ENCODE data around the gene PCYT1A.
"Not testable (repeated sequence)": the region's sequence is repeated elsewhere in the genome, so short reads cannot be mapped to it uniquely, and the experiment has no call there.

PCYT1A gene

DNA sequence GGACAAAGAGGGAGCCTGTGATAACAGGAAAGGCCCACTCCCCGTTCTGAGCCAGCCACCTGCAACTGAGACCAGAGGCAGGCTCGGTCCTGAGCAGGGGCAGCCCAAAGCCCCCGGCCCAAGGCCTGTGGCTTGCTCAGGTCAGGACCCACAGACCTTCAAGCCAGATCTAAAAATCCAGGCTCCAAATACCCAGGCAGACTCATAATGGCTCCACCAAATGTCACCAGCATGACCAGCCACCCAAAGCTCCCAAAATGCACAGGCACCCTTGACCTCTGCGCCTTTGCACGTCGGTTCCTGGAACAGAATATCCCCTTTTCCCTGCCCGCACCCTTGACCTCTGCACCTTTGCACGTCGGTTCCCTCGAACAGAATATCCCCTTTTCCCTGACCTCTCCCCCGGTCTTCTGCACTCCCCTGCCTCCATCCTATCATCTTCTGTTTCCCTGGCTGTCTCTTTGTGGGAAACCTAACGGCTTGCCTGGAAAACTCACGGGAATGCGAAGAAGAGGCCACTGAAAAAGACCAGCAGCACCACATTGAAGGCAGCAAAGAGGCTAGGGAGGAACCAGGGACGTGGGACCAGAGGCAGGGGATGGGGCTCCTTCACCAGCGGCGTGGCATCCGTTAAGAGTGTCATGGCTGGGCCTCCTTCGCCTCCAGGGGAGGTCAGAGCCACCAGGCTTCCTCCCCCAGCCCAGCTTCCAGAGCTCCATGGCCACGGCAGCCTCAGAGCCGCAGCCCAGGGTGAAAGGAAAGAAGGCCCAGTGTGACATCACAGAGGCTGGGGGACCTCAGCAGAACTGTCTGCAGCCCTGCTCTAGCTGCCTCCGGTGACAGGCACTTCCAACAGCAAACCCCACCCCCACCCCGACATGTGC lies 76.6 kb downstream of the PCYT1A start, which contains the start of gene ZDHHC19:
Gene ZDHHC19 (minus strand): TSS at position 728 of the 884 bp plus-strand sequence. CDS start 85 bp downstream, at position 643.
- DNase-seq = no peak

DNA sequence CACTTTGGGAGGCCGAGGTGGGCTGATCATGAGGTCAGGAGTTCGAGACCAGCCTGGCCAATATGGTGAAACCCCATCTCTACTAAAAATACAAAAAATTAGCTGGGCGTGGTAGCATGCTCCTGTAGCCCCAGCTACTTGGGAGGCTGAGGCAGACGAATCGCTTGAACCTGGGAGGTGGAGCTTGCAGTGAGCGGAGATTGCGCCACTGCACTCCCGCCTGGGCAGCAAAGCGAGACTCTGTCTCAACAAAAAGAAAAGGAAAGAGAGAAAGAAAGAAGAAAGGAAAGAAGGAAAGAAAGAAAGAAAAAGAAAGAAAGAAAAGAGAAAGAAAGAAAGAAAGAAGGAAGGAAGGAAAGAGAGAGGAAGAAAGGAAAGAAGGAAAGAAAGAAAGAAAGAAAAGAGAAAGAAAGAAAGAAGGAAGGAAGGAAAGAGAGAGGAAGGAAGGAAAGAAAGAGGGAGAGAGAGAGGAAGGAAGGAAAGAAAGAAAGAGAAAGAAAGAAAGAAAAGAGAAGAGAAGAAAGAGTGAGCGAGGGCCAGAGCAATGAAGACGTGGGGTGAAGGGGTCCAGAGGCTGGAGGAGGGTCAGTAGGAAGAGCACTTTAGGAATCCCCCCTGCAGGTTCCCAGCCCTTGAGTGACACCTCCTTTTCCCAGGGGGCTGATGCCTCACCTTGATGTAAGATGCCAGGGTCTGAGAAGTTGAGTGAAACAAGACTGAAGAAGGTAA lies 77.4 kb downstream of the PCYT1A start:
- not testable (repeated sequence) for DNase-seq

DNA sequence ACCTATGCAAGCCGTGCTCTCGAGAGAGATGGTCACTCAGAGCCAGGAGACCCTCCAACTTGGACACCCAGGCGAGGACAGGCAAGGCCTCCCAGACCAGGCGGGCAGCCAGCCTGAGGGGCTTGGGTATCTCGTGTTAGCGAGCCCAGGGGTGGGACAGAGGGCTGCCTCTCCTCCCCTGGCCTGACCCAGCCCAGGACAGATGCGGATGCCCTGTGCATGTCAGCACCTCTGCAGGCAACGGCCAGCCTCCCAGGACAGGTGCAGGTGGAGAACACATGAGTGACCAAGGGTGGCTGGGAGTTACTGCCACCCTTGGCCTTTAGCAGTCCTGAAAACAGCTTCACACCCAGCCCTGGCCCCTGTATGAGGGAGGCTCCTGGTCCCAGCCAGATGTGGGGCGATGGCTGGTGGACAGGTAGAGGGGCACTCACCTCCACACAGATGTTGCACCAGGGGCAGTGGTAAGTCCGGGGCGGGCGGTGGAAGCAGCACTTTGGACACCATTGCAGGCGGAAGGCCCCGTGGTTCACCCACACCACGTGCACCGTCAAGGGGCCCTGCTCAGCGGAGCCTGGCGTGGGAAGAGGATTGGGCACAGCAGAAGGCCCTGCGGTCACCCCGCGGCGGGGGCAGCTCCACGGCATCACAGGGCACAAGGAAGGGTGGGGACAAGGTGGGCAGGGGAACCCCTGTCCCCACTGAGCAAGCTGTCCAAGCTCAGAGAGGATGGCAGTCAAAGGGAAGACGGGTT lies 78.4 kb downstream of the PCYT1A start:
- DNase-seq = no peak

DNA sequence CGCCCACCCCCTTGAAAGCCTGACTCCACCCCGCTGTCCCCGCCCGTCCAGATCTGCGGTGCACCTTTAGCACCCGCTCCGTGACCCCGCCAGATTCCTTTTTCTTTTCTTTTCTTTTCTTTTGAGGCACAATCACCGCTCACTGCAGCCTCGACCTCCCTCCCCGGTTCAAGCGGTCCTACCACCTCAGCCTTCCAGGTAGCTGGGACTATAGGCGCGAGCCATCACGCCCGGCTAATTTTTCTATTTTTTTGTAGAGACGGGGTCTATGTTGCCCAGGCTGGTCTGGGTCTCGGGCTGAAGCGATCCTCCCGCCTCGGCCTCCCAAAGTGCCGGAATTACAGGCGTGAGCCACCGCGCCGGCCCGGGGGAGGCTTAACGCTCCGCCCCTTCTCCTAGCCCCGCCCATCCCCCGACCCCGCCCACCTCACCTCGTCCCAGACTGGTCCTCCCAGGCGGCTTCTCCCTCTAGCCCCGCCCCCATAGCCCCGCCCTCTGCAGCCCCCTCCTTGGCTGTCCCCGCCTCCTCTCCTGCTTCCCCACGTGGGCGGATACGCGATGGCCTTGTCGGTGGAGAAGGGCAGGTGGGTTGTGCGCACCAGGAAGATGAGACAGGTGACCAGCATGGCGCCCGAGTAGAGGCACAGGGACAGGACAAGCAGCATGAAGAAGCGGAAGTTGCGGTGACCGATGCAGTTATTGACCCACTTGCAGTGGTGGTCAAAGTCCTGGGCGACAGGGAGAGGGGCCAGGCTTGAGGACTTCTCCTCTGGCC lies 79.5 kb downstream of the PCYT1A start:
- DNase-seq = no peak

DNA sequence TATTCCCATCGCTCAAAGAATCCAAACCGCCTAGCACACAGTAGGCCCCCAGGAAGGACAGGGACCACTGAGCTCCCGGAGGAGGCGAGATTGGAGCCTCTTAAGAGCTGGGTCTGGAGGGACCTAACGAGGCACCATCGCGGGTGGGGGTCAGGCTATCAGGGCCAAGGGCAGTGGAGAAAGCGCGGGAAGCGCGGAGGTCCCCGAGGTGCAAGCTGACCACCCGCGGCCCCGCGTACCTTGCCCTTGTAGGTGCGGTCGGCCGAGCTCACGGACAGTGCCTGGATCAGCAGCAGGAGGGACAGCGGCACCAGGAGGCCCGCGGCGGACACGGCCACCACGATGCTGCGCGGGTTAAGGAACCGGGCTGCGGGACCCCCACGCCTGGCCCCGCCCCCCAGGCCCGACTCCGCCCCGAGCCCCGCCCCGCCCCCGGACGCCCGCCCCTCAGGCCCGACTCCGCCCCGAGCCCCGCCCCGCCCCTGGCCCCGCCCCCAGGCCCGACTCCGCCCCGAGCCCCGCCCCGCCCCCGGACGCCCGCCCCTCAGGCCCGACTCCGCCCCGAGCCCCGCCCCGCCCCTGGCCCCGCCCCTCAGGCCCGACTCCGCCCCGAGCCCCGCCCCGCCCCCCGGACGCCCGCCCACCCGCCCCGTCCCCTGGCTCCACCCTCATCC lies 80.2 kb downstream of the PCYT1A start:
- DNase-seq = no peak

DNA sequence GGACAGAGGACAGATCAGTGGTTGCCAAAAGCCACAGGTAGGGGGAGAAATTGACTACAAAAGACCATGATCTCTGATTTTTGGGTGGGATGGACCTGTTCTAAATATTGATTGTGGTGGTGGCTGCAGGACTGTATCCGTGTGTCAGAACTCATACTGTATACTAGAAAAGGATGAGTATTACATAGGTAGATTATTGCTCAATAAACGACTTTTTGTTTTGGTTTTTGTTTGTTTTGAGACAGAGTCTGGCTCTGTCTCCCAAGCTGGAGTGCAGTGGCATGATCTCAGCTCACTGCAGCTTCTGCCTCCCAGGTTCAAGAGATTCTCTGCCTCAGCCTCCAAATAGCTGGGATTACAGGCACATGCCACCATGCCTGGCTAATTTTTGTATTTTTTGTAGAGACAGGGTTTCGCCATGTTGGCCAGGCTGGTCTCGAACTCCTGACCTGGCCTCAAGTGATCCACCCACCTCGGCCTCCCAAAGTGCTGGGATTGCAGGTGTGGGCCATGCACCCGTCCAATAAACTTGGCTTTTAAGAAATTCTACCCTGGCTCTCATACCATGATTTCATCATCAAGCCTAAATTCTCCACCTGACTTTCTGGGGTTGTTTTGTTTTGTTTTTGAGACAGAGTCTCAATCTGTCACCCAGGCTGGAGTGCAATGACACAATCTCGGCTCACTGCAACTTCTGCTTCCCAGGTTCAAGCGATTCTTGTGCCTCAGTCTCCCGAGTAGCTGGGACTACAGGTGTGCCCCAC lies 81.9 kb downstream of the PCYT1A start:
- not testable (repeated sequence) for DNase-seq

DNA sequence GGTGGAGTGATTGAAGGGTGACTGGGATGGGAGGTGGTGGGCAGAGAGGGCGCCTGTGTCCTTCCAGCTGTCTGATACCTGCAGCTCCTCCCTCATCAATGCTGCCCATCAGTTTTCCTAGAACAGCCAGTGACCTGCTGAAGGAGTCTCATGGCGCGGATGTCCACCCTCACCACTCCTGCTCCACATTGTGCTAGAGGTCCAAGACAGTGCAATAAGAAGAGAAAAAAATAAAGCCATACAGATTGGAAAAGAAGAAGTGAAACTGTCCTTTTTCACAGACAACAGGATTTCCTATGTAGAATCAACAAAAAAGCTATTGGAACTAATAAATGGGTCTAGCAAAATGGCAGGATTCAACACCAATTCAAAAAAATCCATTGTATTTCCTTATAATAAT lies 83.7 kb downstream of the PCYT1A start:
- no peak for DNase-seq

DNA sequence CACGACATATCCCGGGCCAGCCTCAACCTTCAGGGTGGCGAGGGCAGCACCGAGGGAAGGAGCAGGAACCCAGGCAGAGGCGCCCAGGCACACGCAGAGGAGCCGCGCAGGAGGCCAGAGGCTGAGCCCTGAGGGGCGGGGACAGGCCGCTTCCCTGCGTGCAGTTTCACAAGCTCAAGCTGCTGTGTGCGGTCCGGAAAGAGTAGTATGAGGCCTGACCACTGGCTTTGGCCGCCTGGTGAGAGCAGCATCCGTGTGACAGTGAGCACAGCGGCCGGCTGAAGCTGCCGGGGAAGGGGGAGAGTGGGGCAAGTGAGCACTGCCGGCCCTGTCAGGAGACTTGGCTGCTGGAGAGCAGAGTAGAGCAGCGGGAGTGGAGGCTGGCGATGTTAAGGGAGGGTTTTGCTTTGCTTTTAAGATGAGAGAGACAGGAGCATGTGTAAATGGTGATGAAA lies 85.0 kb downstream of the PCYT1A start:
- DNase-seq = no peak

DNA sequence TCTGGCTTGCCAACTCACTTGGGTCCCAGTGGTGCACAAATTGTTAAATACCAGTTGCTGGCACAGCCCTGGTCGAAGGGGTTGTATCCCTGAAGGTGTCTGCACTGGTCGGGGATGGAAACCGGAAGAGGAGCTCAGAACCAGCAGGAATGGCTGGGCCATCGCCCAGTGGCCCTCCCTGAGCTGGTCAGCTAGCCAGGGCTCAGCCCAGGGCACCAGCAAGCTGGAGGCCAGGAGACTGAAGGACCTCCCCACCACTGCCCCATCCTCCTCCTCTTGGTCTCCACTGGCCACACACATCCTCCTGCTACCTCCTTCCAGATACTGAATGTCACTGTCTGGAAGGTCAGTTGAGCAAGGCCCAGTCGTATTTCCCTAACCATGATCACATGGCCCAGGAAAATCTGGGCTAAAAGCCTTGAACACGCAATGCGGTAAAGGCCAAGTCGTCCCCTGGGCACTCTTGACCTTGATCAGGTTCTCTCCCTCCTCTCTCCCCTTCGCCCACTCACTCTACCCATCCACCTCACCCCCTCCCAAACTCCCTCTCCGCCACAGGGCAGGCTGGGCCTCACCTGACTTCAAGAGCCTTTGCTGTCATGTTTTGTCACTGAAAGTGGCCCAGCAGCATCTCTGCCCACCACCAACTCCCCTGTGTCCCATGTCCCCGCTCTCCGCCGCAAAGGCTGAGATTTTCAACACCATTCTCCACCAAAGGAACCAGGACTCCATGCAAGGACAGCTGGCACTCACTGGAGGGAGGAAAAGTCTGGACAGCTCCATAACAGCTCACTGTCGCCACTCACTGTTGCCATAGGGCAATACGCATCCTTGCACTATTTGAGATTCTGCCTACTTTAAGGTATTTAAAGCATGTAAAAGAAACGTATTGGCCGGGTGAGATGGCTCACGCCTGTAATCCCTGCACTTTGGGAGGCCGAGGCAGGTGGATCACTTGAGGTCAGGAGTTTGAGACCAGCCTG lies 88.5 kb downstream of the PCYT1A start:
- DNase-seq = no peak

DNA sequence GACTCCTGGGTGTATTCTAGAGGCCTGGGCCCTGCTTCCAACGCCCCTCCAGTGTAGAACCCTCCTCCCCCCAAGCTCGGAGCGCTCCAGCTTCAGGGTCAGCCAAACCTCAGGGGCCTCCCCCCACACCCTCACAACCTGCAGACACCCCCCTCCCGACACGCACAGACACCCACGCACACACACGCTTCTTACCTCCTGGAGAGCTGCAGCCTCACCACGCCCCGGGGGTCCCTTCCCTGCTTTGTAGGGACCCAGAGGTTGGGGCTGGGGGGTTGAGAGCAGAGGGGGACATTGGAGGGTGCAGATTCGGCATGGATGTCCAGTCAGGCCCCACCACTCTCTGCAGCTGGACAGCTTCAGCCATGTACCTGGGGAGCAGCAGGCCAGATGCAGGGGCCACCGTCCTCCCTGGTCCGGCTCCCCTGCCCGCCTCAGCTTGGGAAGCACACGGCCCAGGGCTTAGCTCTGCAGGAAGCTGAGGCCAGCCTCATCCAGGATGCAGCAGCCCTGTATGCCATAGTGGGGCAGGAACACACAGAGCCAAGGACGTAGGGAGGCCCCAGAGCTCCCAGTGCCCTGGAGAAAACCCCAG lies 89.3 kb downstream of the PCYT1A start:
- DNase-seq = no peak

DNA sequence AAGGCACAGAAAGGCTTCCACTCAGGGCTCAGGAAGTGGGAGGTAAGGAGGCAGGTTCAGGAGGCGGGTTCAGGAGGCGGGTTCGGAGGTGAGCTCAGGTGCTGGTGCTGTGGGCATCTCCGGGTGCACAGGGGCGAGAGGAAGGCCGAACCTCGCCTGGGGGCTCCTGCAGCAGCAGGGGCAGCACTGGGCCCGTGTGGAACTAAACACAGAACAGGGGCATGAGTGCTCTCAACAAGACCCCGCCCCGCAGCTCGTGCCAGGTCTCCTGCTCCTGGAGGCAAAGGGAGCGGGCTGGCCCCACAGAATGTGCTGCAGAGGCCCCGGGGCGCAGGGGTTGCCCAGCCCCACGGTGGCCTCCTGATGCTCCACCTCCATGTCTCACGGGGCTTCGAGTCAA lies 90.0 kb downstream of the PCYT1A start:
- DNase-seq = no peak

DNA sequence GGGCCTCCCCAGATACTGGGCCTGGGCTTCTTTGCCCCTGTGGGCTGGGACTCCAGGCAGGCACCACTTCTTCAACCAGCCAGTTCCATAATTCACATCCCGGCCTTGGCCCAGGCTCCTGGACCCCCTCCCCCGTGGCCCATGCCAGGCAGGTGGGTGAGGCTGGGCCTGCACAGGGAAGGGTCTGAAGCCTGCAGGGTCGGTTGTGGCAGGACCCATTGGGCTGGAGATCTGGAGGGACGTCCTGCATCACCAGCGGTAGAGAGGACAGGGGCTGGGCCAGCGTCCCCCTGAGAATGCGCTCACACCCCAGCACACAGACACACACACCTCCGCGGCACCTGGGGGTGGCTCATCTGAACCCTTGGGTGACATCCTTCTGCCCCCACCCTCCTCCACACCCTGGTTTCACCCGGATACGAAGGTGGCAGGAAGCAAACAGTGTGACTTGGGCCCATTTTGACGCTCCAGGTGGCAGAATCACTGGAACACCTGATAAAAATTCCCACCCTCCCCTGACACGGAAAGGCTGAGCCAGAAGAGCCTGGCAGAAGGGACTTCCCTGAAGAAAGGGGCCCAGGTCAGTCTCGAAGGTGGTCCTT lies 91.8 kb downstream of the PCYT1A start:
- DNase-seq = no peak

DNA sequence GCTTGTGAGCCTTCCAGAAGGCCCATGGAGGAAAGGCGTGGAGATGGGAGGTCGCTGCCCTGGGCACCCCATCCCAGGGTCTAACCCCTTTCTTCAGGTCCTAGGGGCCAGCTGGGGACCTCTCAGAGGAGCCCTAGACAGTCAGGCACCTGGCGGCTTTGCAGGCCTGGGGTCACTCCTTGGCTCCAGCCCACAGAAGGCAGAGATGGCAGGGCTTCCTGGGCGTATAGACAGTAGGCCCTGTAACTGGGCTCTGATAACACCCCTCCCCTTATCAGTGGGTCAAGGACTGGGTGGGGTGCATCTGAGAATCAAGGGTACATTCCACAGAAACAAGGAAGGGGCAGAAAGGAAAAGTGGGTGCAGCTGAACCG lies 93.0 kb downstream of the PCYT1A start:
- no peak for DNase-seq

DNA sequence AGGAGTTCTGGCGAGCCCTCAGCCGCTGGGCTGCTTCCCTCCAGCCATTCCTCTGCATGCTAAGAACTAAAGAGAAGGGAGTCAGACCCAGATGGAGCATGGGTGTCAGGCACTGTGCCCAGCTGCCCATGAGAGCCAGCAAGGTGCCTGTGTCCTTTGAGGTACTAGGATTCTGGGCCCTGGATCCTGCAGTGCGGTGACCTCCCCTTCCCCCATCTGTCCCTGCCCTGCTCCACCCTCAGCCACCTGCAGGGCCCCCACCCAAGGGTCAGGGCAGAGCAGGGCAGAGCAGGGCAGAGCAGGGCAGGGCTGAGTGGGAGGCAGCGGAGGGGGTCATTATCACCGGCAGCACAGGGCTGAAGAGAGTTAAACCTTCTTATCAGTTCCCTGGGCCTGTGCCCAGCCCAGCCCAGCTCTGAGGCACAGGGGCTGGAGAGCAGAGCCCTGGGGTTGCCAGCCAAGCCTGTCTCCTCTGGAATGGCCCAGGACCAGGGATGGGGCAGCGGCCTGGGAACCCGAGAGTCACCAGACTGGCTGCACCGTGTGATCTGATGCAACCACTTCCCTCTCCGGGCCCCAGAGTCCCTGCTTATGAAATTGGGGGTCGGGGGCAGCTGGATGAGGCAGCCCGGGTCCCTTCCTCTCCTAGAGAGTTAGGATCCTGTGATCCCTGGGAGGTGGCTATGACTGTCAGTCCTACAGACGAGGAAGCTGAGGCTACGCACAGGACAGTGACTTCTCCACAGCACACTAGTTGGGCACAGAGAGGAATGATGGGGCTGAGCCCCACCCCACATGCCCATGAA lies 93.6 kb downstream of the PCYT1A start:
- no peak for DNase-seq

DNA sequence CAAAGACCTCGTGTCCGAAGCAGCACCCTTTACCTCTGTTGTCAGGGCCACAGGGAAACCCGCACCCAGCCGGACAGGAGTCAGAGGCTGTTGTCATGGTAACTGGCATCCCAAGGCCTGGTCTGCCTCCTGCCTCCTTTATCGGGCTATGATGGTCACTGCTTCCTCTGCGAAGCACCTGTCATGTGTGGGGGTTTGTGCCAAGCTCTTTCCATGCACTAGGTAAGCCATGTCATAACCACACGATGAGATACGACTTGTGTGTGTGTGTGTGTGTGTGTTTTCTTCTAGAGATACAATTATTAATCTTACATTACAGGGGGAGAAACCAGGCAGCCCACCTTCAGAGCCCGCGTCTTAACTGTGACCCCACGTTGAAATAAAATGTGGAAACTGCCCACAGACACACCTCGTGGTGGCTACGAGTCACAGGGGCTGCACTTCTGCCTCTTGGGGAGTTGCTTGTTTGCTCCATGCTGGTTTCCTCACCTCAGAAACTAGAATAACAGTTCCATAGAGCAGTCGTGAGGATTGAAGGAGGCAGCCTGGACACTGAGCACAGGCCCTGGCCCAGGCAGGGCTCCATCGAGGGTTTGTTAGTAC lies 94.3 kb downstream of the PCYT1A start:
- no peak for DNase-seq

DNA sequence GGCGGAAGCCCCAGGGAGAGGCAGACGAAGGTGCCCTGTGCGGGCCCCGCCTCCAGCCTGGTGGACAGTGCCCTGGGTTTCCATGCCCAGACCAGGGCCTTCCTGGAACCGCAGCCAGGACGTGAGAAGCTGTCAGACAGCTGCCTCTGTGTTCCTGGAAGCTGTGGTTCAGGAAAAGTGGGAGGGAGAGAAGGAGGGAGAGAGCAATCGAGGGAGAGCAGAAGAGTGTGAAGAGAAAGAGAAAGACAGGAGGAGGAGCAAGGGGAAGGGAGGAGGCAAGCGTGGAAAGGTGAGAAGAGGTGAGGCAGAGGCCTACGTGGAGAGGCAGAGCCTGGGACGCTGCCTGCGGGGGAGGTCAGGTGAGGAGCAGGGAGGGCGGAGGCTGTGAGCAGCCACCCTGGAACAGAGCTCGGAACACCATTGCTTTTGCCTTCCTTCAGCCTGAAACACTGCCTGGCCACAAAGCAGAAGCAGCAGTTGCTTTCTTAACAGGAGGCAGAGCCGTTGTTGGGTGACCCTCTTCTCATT lies 94.9 kb downstream of the PCYT1A start:
- no peak for DNase-seq

DNA sequence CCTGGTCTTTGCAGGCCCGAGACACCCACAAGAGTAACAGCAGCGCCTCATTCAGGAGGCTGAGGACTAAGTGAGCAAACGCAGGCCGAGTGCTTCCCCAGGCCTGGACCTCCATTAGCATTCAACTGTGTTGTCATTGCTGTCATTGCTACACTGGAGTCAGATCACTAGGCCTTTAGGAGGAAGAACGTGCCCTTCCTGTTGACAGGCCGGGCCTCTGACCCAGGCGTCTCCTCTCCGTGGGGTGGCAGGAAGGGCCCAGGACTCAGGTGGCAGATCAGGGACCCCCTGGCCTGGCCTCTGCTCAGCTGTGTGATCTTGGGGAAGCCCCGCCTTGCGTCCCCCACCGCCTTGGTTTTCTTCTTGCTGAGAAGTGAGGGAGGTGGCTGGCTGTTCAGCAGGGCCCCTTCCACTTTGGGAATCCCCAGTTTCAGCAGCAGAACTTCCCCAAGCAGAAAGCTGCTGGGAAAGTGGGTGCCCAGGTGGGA lies 95.4 kb downstream of the PCYT1A start:
- no peak for DNase-seq
